Measurements from ENCODE around the gene SPATA31D3.
"Not testable (repeated sequence)": the region's sequence is repeated elsewhere in the genome, so short reads cannot be mapped to it uniquely, and the experiment has no call there.

The SPATA31D3 gene

DNA sequence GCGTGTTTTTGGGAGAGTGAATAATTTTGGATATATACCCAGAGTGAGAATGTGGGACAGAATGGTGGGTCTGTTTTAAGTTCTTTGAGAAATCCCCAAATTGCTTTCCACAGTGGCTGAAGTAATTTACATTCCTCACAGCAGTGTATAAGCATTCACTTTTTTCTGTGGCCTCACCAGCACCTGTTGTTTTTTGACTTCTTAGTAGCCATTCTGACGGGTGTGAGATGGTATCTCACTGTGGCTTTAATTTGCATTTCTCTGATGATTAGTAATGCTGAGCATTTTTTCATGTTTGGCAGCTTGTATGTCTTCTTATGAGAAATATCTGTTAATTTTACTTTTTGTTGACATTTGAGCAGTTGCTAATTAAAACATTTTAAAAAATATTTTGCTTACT is 35.9 kb downstream of the SPATA31D3 start:
- DNase-seq (ENCODE audit: low spot score) = no peak

DNA sequence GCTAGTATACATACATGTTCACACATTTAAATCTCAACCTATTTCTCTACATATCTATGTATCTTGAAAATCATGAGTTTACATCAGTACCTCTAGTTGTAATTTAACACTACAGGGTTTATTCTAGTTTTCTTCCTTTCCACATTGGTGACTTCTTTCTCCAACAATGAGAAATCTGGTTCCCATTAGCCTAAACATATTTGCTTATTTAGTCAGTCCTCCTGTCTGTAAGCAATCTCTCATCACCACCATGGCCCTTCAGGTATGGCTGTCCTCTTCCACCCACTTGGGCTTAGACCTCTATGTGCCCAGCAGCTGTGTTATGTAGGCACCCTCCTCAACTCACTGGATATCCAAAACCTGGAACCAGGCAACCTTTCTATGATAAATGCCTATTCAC is 37.3 kb downstream of the SPATA31D3 start:
- DNase-seq (ENCODE audit: low spot score) = no peak

DNA sequence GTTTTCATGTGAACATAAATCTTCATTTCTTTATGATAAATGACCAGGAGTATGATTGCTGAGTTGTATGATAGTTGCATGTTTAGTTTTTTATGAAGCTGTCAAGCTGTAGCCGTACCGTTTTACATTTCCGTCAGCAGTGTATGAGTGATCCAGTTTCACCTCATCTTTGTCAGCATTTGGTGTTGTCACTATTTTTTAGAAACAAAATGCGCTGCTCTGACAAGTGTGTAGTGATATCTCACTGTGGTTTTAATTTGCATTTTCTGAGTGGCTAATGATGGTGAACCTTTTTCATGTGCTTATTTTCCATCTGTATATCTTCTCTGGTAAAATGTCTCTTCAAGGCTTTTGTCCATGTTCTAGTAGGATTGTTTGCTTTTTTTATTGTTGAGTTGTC is 38.6 kb downstream of the SPATA31D3 start:
- DNase-seq (ENCODE audit: low spot score) = no peak

GRCh38 chr9:81984928-81985327 is 41.6 kb downstream of the SPATA31D3 start:
- DNase-seq (ENCODE audit: low spot score) = no peak

GRCh38 chr9:81986051-81986450 is 42.8 kb downstream of the SPATA31D3 start:
- no peak for DNase-seq (ENCODE audit: low spot score)

DNA sequence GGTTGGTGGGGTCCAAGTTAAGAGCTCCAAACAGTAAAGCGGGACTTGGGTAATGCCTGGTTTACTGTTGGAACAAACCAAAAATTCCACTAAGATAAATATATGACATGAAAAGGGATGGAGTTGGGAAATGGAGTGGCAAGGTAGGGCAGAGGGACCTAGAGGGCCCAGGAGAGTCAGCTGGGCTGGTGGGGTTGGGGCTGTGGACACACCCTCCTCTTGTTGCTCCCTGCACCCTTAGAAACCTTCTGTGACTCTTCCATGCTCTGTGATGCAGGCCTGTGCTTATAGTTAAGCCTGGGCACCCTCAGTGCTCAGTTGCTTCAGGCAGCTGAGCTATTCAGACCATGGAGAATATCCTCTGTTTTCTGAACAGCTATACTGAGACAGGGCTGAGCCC is 45.2 kb downstream of the SPATA31D3 start, which contains the start of gene SPATA31D1:
Gene SPATA31D1, plus strand, starts transcription at position 301 of the 400 bp plus-strand sequence. Its CDS starts 47 bp downstream, at position 348.
- not testable (repeated sequence) for DNase-seq (ENCODE audit: low spot score)

DNA sequence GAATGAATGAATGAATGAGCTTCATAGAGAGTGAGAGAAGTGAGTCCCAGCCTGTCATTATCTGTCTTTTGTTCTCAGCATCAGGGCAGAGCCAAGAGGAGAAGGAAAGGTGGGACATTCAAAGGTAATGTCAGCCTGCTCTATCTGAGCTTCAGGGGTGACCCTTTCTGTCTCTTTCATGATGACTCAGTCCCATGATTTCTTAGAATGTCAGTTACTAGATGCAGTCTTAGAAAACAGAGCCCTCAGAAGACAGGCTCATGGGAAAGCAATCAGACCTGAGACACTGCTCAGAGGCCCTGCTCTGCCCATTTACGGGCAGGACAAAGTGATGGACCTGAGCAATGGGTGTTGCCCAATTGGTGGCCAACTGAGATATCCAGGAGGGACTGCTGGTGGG is 46.4 kb downstream of the SPATA31D3 start:
- DNase-seq (ENCODE audit: low spot score) = no peak

- no peak for DNase-seq (ENCODE audit: low spot score)
Measured at GRCh38 chr9:81993656-81994055, 50.4 kb downstream of the SPATA31D3 start.
